ENCODE measurements around the gene TUFT1. TPM values are rescaled to one million over a fixed set of nuclear protein-coding genes. Genes with fewer than 3 reads are reported as not detected.

The TUFT1 gene
- total RNA-seq, 1 experiment from 2014 or later = 7.9 TPM

DNA sequence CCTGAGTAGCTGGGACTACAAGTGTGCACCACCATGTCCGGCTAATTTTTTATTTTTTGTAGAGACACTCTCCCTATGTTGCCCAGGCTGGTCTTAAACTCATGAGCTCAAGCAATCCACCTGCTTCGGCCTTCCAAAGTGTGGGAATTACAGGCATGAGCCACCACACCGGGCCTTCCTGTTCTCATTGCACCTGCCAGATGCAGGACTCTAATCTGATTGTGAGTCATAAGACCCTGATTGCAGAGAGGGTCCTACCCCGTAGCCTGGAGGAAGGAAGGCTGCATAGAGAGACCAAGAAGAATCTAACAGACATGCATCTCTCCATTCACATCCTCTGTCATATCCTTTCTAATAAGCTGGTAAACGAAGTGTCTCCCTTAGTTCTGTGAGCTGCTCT, 48.5 kb upstream of the TUFT1 start:
- CTCF ChIA-PET = no interaction called here

More for the DNA sequence above, 48.5 kb upstream of the TUFT1 start:
- H3K4me3 Mint-ChIP-seq = no peak overlapping the region
- no peak overlapping the region for H3K27ac Mint-ChIP-seq
- H3K4me1 Mint-ChIP-seq = peaks cover 4% of the 10 kb centered on the region; the same call in 1 of the 2 replicates
- H3K9me3 Mint-ChIP-seq = no peaks in the 10 kb centered on the region
- no peaks in the 10 kb centered on the region; the same call in 1 of the 2 replicates for H3K27me3 Mint-ChIP-seq (ENCODE audit: low read depth)
- TF ChIP-seq HMGA2 (CRISPR knock-in tag; IDR thresholded peaks at IDR 0.05) (no peak), NFE2L1 (CRISPR knock-in tag; IDR thresholded peaks at IDR 0.05) (no peak), TCF7 (CRISPR knock-in tag; IDR thresholded peaks at IDR 0.05; ENCODE audit: low read depth) (no peak), JAZF1 (CRISPR knock-in tag; IDR thresholded peaks at IDR 0.05) (no peak), ZNF425 (CRISPR knock-in tag; conservative IDR thresholded peaks at IDR 0.05) (no peak), PRRX2 (CRISPR knock-in tag; IDR thresholded peaks at IDR 0.05) (no peak), ZNF121 (CRISPR knock-in tag; IDR thresholded peaks at IDR 0.05) (no peak), IRF2 (CRISPR knock-in tag; IDR thresholded peaks at IDR 0.05; ENCODE audit: borderline replicate concordance, low read depth) (no peak), SOX15 (CRISPR knock-in tag; IDR thresholded peaks at IDR 0.05) (no peak), NFYB (CRISPR knock-in tag; conservative IDR thresholded peaks at IDR 0.05; ENCODE audit: low read depth) (no peak), PREB (CRISPR knock-in tag; IDR thresholded peaks at IDR 0.05; ENCODE audit: borderline replicate concordance) (no peak), TP53 (CRISPR knock-in tag; IDR thresholded peaks at IDR 0.05) (no peak), ATF6 (CRISPR knock-in tag; IDR thresholded peaks at IDR 0.05) (no peak), ZNF138 (CRISPR knock-in tag; conservative IDR thresholded peaks at IDR 0.05) (no peak), KAT7 (CRISPR knock-in tag; IDR thresholded peaks at IDR 0.05; ENCODE audit: borderline replicate concordance) (no peak), ZNF232 (CRISPR knock-in tag; IDR thresholded peaks at IDR 0.05) (no peak), ZNF263 (CRISPR knock-in tag; IDR thresholded peaks at IDR 0.05; ENCODE audit: low read depth) (no peak), OVOL2 (CRISPR knock-in tag; IDR thresholded peaks at IDR 0.05; ENCODE audit: borderline replicate concordance) (no peak)
- TF ChIP-seq, protein P1, sequence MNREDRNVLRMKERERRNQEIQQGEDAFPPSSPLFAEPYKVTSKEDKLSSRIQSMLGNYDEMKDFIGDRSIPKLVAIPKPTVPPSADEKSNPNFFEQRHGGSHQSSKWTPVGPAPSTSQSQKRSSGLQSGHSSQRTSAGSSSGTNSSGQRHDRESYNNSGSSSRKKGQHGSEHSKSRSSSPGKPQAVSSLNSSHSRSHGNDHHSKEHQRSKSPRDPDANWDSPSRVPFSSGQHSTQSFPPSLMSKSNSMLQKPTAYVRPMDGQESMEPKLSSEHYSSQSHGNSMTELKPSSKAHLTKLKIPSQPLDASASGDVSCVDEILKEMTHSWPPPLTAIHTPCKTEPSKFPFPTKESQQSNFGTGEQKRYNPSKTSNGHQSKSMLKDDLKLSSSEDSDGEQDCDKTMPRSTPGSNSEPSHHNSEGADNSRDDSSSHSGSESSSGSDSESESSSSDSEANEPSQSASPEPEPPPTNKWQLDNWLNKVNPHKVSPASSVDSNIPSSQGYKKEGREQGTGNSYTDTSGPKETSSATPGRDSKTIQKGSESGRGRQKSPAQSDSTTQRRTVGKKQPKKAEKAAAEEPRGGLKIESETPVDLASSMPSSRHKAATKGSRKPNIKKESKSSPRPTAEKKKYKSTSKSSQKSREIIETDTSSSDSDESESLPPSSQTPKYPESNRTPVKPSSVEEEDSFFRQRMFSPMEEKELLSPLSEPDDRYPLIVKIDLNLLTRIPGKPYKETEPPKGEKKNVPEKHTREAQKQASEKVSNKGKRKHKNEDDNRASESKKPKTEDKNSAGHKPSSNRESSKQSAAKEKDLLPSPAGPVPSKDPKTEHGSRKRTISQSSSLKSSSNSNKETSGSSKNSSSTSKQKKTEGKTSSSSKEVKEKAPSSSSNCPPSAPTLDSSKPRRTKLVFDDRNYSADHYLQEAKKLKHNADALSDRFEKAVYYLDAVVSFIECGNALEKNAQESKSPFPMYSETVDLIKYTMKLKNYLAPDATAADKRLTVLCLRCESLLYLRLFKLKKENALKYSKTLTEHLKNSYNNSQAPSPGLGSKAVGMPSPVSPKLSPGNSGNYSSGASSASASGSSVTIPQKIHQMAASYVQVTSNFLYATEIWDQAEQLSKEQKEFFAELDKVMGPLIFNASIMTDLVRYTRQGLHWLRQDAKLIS (CRISPR knock-in tag; IDR thresholded peaks at IDR 0.05; ENCODE audit: borderline replicate concordance) = no peak
- TF ChIP-seq, protein P2, sequence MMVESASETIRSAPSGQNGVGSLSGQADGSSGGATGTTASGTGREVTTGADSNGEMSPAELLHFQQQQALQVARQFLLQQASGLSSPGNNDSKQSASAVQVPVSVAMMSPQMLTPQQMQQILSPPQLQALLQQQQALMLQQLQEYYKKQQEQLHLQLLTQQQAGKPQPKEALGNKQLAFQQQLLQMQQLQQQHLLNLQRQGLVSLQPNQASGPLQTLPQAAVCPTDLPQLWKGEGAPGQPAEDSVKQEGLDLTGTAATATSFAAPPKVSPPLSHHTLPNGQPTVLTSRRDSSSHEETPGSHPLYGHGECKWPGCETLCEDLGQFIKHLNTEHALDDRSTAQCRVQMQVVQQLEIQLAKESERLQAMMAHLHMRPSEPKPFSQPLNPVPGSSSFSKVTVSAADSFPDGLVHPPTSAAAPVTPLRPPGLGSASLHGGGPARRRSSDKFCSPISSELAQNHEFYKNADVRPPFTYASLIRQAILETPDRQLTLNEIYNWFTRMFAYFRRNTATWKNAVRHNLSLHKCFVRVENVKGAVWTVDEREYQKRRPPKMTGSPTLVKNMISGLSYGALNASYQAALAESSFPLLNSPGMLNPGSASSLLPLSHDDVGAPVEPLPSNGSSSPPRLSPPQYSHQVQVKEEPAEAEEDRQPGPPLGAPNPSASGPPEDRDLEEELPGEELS (CRISPR knock-in tag; IDR thresholded peaks at IDR 0.05) = no peak
- no peaks in the 10 kb centered on the region for H3K36me3 Mint-ChIP-seq
- ATAC-seq (no peak), DNase-seq (ENCODE audit: low spot score) (no peak)
- POLR2A ChIA-PET = no interaction called here

Data from WTC11 (cell line).